ENCODE results near the gene SH3RF3. TPM values are rescaled to one million over a fixed set of nuclear protein-coding genes. Genes with fewer than 3 reads are reported as not detected.

The SH3RF3 gene
- total and polyA plus RNA-seq, 9 of the 15 experiments (the other 6 are each of a cell fraction or from before 2014, with no cell fraction given) = 0.02 TPM; not detected in 8

DNA sequence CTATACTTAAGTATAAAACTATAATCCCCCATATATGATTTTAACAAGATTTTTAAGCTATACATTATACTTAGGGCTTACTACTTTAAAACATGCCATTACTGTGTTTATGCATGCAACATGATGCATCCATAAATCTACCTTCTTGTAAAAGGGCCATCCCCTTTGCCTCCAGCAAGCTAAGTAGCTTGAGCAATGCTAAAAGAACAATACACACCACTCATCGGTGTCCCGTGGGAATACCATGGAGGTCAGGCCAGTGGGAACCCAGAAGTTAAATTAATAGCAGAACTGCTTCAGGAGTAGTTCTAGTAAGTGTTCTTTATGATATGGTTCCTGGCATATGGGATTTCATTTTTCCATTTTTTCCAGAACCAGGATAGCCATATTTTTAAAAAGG, 37.8 kb downstream of the SH3RF3 start:
- FAIRE-seq = no peak
- no peak overlapping the region for H3K4me3 ChIP-seq
- DNase-seq (ENCODE audit: extremely low read depth in 1 of 4, low spot score in 3 of 4) = no peak
- H3K9ac ChIP-seq (ENCODE audit: insufficient read depth in 1 of 2, low read depth in 2 of 2, low read length in 2 of 2) = no peak overlapping the region
- ChIA-PET POLR2A (interaction anchor here (0.6 to 1.1 kb wide), 2 partner anchors 18 to 85 kb away, joined by 3 to 6 read pairs; no protein-coding TSS in a partner anchor), CTCF (ENCODE audit: low intra/inter-chr PET ratio) (no interaction called here)
- H4K20me1 ChIP-seq (replicated peaks; ENCODE audit: control insufficient read depth, insufficient read depth, low read length) = no peaks in the 10 kb centered on the region; the same call in 1 of the 2 replicates
- BruUV-seq (replicated peaks) = no TSS peak
- no peak overlapping the region for H3K4me2 ChIP-seq (ENCODE audit: insufficient read depth, low read length)
- no peaks in the 10 kb centered on the region for H3K36me3 ChIP-seq (ENCODE audit: control insufficient read depth, insufficient read depth, low read length)
- intact Hi-C loops (cut with micrococcal nuclease) = no loop called here
- no peak overlapping the region for H3K27ac ChIP-seq (ENCODE audit: extremely low read depth, low read depth, low read length)
- TF ChIP-seq, protein P1, sequence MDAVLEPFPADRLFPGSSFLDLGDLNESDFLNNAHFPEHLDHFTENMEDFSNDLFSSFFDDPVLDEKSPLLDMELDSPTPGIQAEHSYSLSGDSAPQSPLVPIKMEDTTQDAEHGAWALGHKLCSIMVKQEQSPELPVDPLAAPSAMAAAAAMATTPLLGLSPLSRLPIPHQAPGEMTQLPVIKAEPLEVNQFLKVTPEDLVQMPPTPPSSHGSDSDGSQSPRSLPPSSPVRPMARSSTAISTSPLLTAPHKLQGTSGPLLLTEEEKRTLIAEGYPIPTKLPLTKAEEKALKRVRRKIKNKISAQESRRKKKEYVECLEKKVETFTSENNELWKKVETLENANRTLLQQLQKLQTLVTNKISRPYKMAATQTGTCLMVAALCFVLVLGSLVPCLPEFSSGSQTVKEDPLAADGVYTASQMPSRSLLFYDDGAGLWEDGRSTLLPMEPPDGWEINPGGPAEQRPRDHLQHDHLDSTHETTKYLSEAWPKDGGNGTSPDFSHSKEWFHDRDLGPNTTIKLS (IDR thresholded peaks at IDR 0.05; ENCODE audit: borderline replicate concordance, low read depth) = no peak
- TF ChIP-seq SLC30A9 (CRISPR knock-in tag; IDR thresholded peaks at IDR 0.05) (no peak), JUND (IDR thresholded peaks at IDR 0.05; ENCODE audit: borderline replicate concordance, low read depth, low read length) (no peak), JUND (tag; IDR thresholded peaks at IDR 0.05; ENCODE audit: borderline replicate concordance, low read depth, low read length) (no peak), TFAM (CRISPR knock-in tag; conservative IDR thresholded peaks at IDR 0.05) (no peak), NONO (IDR thresholded peaks at IDR 0.05; ENCODE audit: low read depth in 2 of 2, low read length in 1 of 2) (no peak), ZFPM2 (CRISPR knock-in tag; IDR thresholded peaks at IDR 0.05) (no peak), MAFF (IDR thresholded peaks at IDR 0.05; ENCODE audit: low read length) (no peak), TEAD1 (CRISPR knock-in tag; IDR thresholded peaks at IDR 0.05) (no peak), SMARCB1 (IDR thresholded peaks at IDR 0.05; ENCODE audit: insufficient read length, low read depth) (no peak), BHLHE40 (IDR thresholded peaks at IDR 0.05; ENCODE audit: low read length) (no peak), CBX5 (IDR thresholded peaks at IDR 0.05; ENCODE audit: borderline replicate concordance, low read depth) (no peak)
- TF ChIP-seq, protein P2, sequence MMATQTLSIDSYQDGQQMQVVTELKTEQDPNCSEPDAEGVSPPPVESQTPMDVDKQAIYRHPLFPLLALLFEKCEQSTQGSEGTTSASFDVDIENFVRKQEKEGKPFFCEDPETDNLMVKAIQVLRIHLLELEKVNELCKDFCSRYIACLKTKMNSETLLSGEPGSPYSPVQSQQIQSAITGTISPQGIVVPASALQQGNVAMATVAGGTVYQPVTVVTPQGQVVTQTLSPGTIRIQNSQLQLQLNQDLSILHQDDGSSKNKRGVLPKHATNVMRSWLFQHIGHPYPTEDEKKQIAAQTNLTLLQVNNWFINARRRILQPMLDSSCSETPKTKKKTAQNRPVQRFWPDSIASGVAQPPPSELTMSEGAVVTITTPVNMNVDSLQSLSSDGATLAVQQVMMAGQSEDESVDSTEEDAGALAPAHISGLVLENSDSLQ (IDR thresholded peaks at IDR 0.05) = no peak
- WGBS (ENCODE audit: insufficient coverage, low coverage, missing lambda C conversion rate) = 2% methylated on average over 2 of the region's 2 CpGs
- H3K79me2 ChIP-seq (ENCODE audit: control insufficient read depth, insufficient read depth, low read length) = no peaks in the 10 kb centered on the region
- no peaks in the 10 kb centered on the region for H3K9me1 ChIP-seq (ENCODE audit: control insufficient read depth, insufficient read depth, low read length)
- no peaks in the 10 kb centered on the region for H3K9me3 ChIP-seq (replicated peaks; ENCODE audit: control insufficient read depth, insufficient read depth, low read depth, low read length)
- H3K27me3 ChIP-seq (ENCODE audit: control insufficient read depth in 2 of 2, insufficient read depth in 2 of 2, low read length in 2 of 2) = peaks cover 8 to 23% of the 10 kb centered on the region in 2 experiments; a peak in 3 of 5 replicates
- in situ Hi-C loops (cut with MboI) = no loop called here
- no peaks in the 10 kb centered on the region for H3K4me1 ChIP-seq (replicated peaks in 1 of 2; ENCODE audit: control insufficient read depth in 2 of 2, insufficient read depth in 2 of 2, low read length in 2 of 2)
- H2AFZ ChIP-seq (ENCODE audit: low read depth, low read length) = no peak overlapping the region
- no peak for ATAC-seq
